T-helper 17 cell (primary cell): ENCODE measurements around the gene ADPGK. TPM values are rescaled to one million over a fixed set of nuclear protein-coding genes. Genes with fewer than 3 reads are reported as not detected.

Experiments
- ATAC-seq: fragments of 150-1000 bp; cut with Tn5 transposase; 2 replicates; pipeline ENCODE4 v1.10.0; 2021; ENCODE audit warnings: mild to moderate bottlenecking, moderate library complexity
- DNase-seq, 3 donors: peaks; one replicate each; pipeline versions ENCODE4 v3.0.0 to v3.0.0-alpha.2; 2020 to 2021
- H3K9me3 ChIP-seq: one replicate; pipeline ENCODE4 v1.7.0; 2013; ENCODE audit warnings: low read length, mild to moderate bottlenecking; ENCODE audit not compliant: control insufficient read depth, poor library complexity, severe bottlenecking
- H3K27ac Mint-ChIP-seq: one replicate; pipeline ENCODE4 v1.8.0; 2022; ENCODE audit warnings: mild to moderate bottlenecking, moderate library complexity, mixed read lengths
- H3K27me3 Mint-ChIP-seq: one replicate; pipeline ENCODE4 v1.8.0; 2022; ENCODE audit warnings: mixed read lengths
- H3K36me3 Mint-ChIP-seq: one replicate; pipeline ENCODE4 v1.8.0; 2022; ENCODE audit warnings: low read depth, mixed read lengths
- H3K4me1 Mint-ChIP-seq: one replicate; pipeline ENCODE4 v1.8.0; 2022; ENCODE audit warnings: mild to moderate bottlenecking, mixed read lengths
- H3K4me3 Mint-ChIP-seq: one replicate; pipeline ENCODE4 v1.8.0; 2022; ENCODE audit warnings: mild to moderate bottlenecking, moderate library complexity, mixed read lengths
- total RNA-seq, 4 donors: library from RNA in 2 of 4; stranded (reverse) in 2 of 4; gene quantifications; one replicate each; pipeline ENCODE4 v1.2.3 and lab custom pipeline; 2022 to 2026

The ADPGK gene
- total RNA-seq, 2 donors from 2014 or later = 115 to 124 TPM

DNA sequence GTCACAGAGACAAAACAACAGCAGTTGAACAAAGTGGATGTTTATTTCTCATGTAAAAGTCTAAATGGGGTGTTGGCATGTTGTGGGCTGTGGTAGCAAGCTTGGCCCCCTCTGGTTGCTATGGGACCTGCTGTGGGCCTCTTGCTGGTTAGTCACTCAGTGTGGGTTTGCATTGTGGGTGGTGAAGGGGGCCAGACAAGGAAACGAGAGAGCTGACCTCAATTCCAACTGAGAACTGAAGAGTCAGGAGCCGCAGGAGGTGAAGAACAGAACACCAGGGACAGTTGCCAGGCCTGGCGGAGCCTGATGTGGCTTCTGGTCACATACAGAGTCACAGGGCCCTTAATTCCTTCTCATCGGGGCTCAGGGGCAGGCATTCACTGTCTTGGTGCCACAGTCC, 1.9 kb upstream of the ADPGK start:
- Mint-ChIP-seq H3K36me3 (peaks cover 5% of the 10 kb centered on the region), H3K4me1 (peaks cover 59% of the 10 kb centered on the region), H3K27me3 (no peaks in the 10 kb centered on the region), H3K27ac (peak overlapping the region; percentile 95), H3K4me3 (peak overlapping the region; percentile 99)
- peak; percentile 28 to 53 (median 50) for DNase-seq
- no peaks in the 10 kb centered on the region for H3K9me3 ChIP-seq
- ATAC-seq = peak; percentile 48

DNA sequence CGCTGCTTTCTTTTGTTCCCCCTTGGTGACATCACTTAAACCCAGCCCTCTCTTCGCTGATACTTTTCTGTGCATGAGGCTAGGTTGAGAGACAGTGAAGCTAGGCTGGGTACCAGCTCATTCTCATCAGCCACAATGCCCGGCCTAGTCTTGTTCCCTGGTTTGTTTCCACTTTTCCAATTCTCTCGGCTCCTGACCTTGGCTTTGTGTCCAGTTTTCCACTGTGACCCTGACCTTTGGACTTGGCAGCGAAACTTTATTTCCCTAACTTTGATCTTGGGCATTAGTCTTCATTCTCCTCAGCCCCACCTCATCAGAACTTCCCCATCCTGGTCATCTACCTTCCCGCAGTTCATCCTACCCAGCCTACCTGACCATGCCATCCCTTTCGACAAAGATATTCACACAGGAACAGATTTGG, 908 bp upstream of the ADPGK start:
- no peaks in the 10 kb centered on the region for H3K9me3 ChIP-seq
- DNase-seq (no peak), ATAC-seq (peak; percentile 34)
- H3K27ac Mint-ChIP-seq = peak overlapping the region; percentile 95
- H3K4me1 Mint-ChIP-seq = peaks cover 60% of the 10 kb centered on the region
- H3K36me3 Mint-ChIP-seq = peaks cover 7% of the 10 kb centered on the region
- peak overlapping the region; percentile 99 for H3K4me3 Mint-ChIP-seq
- no peaks in the 10 kb centered on the region for H3K27me3 Mint-ChIP-seq

DNA sequence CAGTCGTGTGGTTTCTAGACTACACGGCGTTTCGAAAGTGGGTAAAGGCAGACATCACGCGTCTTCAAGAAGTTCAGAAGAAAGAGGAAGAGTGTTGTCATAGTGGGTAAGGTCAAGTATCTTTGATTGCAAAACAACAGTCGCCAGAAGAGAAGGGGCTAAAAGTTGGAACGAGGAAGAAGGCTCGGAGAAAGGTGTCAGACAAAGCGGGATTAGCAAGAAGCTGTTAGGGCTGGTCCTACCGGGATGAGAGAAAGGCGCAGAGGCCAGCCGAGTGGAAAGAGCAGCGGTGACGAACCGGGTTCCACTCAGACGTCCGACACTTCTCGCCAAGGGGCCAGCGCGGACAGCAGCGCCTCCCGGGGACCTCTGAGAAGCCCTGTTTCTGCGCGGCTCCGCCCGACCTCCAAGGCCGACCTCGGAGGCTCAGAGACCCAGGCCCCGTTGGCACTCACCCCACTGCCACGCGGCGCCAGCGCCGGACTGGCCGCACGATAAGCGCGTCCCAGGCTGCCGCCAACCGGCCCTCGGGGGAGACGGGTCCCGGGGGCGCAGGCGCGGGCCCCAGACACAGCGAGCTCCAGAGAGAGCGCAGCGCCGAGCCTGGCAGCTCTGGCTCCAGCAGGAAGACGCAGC, 436 bp downstream of the ADPGK start:
- ATAC-seq (peak; percentile 17), DNase-seq (no peak)
- peaks cover 65% of the 10 kb centered on the region for H3K4me1 Mint-ChIP-seq

DNA sequence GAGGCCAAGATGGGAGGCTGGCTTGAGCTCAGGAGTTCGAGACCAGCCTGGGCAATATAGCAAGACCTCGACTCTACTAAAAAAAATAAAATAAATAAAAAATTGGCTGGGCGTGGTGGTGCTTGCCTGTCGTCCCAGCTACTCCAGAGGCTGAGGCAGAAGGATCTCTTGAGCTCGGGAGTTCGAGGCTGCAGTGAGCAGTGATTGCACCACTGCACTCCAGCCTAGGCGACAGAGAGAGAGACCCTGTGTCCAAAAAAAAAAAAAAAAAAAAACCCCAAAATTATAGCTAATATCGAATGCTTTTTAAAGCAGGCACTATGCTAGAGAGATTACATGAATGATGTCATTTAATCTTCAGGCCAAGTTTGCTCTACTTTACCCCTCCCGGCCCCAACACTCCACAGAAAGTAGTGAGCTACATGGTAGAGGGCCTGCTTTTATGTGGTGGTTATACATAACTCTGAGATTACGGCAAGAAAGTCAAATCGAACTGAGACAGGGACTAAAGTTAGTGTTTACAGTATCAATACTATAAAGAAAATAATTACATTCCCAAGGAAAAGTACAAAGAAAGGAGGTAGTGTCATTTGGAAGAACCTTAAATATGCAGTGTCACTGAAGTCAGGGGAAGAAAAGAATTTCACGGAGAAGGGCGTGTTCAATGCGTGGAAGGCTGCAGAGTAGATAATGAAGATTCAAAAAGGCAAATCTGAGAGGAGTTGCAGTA, 1.1 kb downstream of the ADPGK start:
- peaks cover 63% of the 10 kb centered on the region for H3K4me1 Mint-ChIP-seq
- H3K4me3 Mint-ChIP-seq = peak overlapping the region; percentile 99
- no peaks in the 10 kb centered on the region for H3K27me3 Mint-ChIP-seq
- DNase-seq (no peak), ATAC-seq (no peak)
- peak overlapping the region; percentile 95 for H3K27ac Mint-ChIP-seq
- peaks cover 7% of the 10 kb centered on the region for H3K36me3 Mint-ChIP-seq
- no peaks in the 10 kb centered on the region for H3K9me3 ChIP-seq

More for the DNA sequence above, 436 bp downstream of the ADPGK start:
- H3K27me3 Mint-ChIP-seq = no peaks in the 10 kb centered on the region
- no peaks in the 10 kb centered on the region for H3K9me3 ChIP-seq
- peak overlapping the region; percentile 99 for H3K4me3 Mint-ChIP-seq
- peaks cover 7% of the 10 kb centered on the region for H3K36me3 Mint-ChIP-seq
- H3K27ac Mint-ChIP-seq = peak overlapping the region; percentile 95

DNA sequence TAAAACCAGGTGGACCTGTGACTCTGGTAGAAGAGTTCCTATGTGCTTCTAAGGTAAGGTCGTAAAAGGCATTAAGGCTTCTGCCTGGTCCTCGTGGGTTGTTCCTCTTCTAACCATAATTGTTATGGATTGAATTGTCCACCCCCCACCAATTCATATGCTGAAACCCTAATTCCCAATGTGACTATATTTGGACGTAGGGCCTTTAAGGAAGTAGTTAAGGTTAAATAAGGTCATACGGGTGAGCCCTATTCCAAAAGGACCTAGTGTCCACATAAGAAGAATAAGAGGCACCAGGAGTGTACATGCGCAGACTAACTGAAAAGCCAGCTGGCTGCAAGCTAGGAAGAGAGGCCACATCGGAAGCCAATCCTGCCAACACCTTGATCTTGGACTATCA, 1.9 kb downstream of the ADPGK start:
- H3K27ac Mint-ChIP-seq = peak overlapping the region; percentile 95
- DNase-seq (no peak), ATAC-seq (no peak)
- H3K4me1 Mint-ChIP-seq = peaks cover 58% of the 10 kb centered on the region
- H3K4me3 Mint-ChIP-seq = peak overlapping the region; percentile 64
- H3K9me3 ChIP-seq = no peaks in the 10 kb centered on the region
- no peaks in the 10 kb centered on the region for H3K27me3 Mint-ChIP-seq
- H3K36me3 Mint-ChIP-seq = peaks cover 7% of the 10 kb centered on the region

DNA sequence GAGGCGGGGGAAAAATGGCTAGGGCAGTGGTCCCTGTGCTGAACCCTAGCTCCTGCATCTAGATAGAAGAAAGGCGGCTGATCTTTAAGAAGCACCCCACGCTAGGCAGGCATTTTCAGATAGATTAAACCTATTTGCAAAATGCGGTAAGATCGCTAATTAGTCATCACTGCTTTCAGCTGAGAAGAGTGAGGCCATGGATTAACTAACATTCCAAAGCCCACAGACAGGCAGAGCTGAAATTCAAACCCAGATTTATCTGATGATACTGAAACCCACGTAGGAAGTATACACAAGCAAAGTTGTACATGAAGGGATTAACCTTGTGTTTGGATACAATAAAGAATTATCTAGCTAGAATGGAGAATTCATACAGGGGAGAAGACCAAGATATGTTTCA, 4.8 kb downstream of the ADPGK start:
- ATAC-seq (no peak), DNase-seq (no peak)
- Mint-ChIP-seq H3K36me3 (peaks cover 7% of the 10 kb centered on the region), H3K27me3 (no peaks in the 10 kb centered on the region), H3K4me1 (peaks cover 45% of the 10 kb centered on the region), H3K4me3 (no peak overlapping the region), H3K27ac (no peak overlapping the region)
- no peaks in the 10 kb centered on the region for H3K9me3 ChIP-seq

DNA sequence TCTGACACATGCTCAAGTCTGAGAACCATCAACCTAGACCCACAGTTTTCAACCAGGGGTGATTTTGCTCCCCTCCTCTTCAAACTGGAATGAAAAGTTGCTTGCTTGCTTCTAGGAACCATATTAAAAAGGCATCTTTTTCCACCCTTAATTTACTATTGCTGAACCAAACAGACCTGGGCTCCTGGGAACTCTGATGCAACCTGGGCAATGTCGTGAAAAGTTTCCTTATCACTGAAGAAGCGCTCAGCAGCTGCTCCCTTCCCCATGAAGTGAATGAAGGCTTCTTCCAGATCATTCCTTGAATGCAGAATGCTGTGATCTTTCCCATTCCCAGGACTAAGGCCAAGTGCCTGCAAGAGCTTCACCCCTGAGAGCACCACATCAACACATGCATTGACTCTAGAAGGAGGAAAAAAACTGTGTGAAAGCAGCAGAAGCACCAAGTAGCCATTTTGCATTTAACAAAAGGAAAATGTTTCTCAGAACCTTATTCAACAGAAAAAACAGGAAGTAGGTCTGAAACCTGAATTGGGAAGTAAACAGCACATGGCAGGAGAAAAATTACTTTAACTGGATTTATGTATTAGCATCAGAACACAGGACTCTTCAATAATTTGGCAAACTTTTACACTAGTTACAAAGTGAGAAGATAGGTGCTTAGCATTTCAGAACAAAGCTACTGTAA, 8.7 kb downstream of the ADPGK start:
- DNase-seq (no peak), ATAC-seq (no peak)
- no peak overlapping the region for H3K4me3 Mint-ChIP-seq
- peaks cover 37% of the 10 kb centered on the region for H3K4me1 Mint-ChIP-seq
- H3K27ac Mint-ChIP-seq = peak overlapping the region; percentile 32
- no peaks in the 10 kb centered on the region for H3K9me3 ChIP-seq
- H3K27me3 Mint-ChIP-seq = no peaks in the 10 kb centered on the region
- H3K36me3 Mint-ChIP-seq = peaks cover 14% of the 10 kb centered on the region

DNA sequence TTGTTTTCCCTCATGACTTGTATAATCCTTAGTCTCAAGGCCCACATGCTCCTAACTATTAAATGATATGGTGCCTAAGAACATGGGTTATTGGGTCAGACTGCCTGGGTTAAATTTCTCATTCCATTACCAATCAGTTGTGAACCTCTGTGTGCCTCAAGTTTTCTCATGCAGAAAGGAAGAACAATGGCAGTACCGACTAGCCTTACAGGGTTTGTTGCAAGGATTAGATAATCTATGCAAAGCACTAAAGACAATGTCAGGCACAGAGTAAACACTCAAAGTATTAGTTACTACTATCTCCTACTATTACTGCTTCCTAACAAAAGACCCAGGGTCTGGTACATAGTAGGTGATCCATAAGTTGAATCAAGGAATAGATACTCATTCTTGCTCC, 12.2 kb downstream of the ADPGK start:
- ATAC-seq (no peak), DNase-seq (no peak)
- Mint-ChIP-seq H3K27ac (peak overlapping the region; percentile 83), H3K4me1 (peaks cover 19% of the 10 kb centered on the region), H3K36me3 (peaks cover 12% of the 10 kb centered on the region), H3K4me3 (no peak overlapping the region), H3K27me3 (no peaks in the 10 kb centered on the region)
- peaks cover 2% of the 10 kb centered on the region for H3K9me3 ChIP-seq

DNA sequence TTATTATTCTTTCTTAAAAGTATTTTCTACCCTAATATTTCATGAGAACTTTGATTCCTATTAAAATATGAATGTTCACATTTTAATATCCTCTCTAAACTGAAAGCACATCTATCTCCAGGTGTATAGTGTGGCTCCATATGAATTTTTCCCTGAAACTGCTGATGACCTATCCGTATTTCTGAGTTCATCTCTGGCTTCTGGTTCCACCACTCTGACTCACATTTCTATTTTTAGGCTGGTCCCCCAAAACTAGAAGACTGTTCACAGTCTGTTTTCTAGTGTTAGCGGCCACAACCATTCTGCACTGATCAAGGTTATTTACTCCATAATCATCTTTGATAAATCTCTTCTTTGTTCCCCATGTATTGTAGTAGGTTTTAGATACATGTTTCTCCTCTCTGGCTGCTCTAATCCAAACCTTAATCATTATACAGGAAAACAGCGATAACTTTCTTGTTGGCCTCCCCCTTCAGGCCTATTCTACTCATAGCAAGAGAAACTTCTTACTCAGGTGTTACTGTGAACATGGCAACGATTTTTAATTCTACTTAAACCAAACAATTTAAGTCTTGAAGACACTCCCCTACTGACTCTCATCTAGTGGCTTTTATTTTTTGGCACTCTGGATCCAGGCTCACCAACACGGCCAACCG, 12.8 kb downstream of the ADPGK start:
- no peak for DNase-seq
- peaks cover 2% of the 10 kb centered on the region for H3K9me3 ChIP-seq
- ATAC-seq = peak; percentile 53
- no peaks in the 10 kb centered on the region for H3K27me3 Mint-ChIP-seq
- H3K27ac Mint-ChIP-seq = peak overlapping the region; percentile 83
- H3K4me1 Mint-ChIP-seq = peaks cover 19% of the 10 kb centered on the region
- no peak overlapping the region for H3K4me3 Mint-ChIP-seq
- peaks cover 12% of the 10 kb centered on the region for H3K36me3 Mint-ChIP-seq

DNA sequence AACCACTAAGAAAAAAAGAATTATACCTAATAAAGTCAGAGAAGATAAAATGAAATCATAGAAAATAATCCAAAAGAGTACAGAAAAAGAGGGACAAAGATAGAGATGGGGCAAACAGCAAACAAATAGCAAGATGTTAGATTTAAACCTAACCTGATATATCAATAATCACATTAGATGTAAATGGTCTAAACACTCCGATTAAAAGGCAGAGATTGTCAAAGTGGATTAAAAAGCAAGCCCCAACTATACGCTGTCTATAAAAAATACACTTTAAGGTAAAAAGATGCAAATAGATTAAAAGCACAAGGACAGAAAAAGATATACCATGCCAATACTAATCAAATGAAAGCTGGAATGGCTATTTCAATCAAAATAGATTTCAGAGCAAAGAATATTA, 16.8 kb downstream of the ADPGK start:
- Mint-ChIP-seq H3K4me3 (no peak overlapping the region), H3K36me3 (peaks cover 10% of the 10 kb centered on the region), H3K4me1 (peaks cover 14% of the 10 kb centered on the region), H3K27me3 (no peaks in the 10 kb centered on the region), H3K27ac (no peak overlapping the region)
- no peak for DNase-seq
- peaks cover 2% of the 10 kb centered on the region for H3K9me3 ChIP-seq
- no peak for ATAC-seq

DNA sequence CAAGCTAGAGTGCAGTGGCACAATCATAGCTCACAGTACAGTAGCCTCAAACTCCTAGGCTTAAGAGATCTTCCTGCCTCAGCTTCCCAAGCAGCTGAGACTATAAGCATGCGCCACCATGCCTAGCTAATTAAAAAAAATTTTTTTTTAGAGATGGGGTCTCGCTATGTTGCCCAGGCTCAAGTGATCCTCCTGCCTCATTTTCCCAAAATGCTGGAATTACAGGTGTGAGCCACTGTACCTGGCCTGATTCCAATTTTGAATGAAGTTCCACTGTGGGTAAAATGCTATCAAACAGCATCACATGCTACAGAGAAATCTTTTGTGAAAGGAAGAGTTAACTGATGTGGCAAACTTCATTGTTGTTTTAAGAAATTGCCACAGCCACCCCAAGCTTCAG, 17.5 kb downstream of the ADPGK start:
- no peak for DNase-seq
- Mint-ChIP-seq H3K27ac (no peak overlapping the region), H3K27me3 (no peaks in the 10 kb centered on the region), H3K4me1 (peaks cover 11% of the 10 kb centered on the region), H3K4me3 (no peak overlapping the region), H3K36me3 (peaks cover 7% of the 10 kb centered on the region)
- peaks cover 2% of the 10 kb centered on the region for H3K9me3 ChIP-seq
- no peak for ATAC-seq

DNA sequence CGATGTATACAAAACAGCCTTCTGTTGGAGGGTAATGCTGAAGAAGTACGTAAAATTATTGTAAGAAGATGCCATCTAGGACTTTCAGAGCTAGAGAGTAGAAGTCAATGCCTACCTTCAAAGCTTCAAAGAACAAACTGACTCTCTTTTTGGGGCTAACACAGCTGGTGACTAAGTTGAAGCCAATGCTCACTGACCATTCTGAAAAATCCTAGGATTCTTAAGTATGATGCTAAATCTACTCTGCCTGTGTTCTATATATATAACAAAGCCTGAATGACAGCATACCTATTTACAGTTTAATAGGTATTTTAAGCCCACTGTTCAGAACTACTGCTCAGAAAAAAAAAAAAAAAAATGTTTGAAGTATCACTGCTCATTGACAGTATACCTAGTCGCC, 18.9 kb downstream of the ADPGK start:
- Mint-ChIP-seq H3K36me3 (peaks cover 3% of the 10 kb centered on the region), H3K4me3 (no peak overlapping the region), H3K4me1 (peaks cover 7% of the 10 kb centered on the region), H3K27ac (no peak overlapping the region), H3K27me3 (no peaks in the 10 kb centered on the region)
- peaks cover 2% of the 10 kb centered on the region for H3K9me3 ChIP-seq
- ATAC-seq (no peak), DNase-seq (no peak)

DNA sequence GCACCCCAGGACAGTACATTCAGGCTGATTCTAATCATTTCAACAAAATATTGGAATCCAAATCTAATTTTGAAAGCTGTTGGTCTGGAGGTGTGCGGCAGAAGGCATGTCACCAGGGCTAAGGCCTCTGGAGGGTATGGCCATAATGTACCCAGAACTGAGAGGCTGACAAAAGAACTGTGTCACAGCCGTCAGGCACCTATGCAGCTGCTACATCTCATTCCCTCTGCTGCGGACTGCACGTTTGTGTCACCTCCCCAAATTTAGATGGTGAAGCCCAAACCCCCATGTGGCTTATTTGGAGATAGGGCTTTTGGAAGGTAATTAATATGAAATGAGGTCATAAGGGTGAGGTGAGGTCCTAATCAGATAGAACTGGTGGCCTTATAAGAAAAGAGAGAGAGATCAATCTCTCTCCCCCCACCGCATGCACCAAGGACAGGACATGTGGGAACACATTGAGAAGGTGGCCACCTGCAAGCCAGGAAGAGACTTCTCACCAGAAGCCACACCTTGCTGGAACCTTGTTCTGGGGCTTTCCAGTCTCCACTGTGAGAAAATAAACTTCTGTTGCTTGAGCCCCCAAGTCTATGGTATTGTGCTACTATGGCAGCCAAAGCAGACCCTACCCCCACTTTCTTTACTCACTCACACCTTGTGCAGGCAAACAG, 22.8 kb downstream of the ADPGK start:
- Mint-ChIP-seq H3K27ac (peak overlapping the region; percentile 37), H3K36me3 (peaks cover 5% of the 10 kb centered on the region), H3K4me3 (no peak overlapping the region), H3K4me1 (peaks cover 12% of the 10 kb centered on the region), H3K27me3 (no peaks in the 10 kb centered on the region)
- H3K9me3 ChIP-seq = no peaks in the 10 kb centered on the region
- ATAC-seq = no peak
- no peak for DNase-seq
